ENCODE data around the gene PARD6G.
"Not testable (repeated sequence)": the region's sequence is repeated elsewhere in the genome, so short reads cannot be mapped to it uniquely, and the experiment has no call there.

PARD6G gene, protein sequence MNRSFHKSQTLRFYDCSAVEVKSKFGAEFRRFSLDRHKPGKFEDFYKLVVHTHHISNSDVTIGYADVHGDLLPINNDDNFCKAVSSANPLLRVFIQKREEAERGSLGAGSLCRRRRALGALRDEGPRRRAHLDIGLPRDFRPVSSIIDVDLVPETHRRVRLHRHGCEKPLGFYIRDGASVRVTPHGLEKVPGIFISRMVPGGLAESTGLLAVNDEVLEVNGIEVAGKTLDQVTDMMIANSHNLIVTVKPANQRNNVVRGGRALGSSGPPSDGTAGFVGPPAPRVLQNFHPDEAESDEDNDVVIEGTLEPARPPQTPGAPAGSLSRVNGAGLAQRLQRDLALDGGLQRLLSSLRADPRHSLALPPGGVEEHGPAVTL

GRCh38 chr18:80247393-80247841 is at the start of gene PARD6G:
Gene PARD6G, minus strand, starts transcription at chr18:80247514. Its CDS starts 166 bp downstream, at chr18:80247348.
- peak; percentile 32 for DNase-seq (ENCODE audit: low read depth)

- DNase-seq (ENCODE audit: low read depth): not testable (repeated sequence)
These were observed 15.1 kb upstream of the PARD6G start for GRCh38 chr18:80262241-80263033.

GRCh38 chr18:80259610-80260009 is 12.3 kb upstream of the PARD6G start:
- no peak for DNase-seq (ENCODE audit: low read depth)

DNA sequence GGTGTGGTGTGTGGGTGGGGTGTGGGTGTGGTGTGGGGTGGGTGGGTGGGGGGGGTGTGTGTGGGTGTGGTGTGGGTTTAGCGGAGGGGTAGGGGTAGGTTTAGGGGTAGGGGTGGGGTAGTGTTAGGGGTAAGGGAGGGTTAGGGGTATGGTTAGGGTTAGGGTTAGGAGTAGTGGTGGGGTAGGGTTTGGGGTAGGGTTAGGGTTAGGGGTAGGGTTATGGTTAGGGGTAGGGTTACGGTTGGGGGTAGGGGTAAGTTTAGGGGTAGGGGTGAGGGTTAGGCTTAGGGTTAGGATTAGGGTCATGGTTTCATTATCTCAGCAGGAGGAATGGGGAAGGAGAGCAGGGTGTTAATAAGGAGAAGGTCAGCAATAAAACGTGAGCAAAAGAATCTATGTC is 11.3 kb upstream of the PARD6G start:
- no peak for DNase-seq (ENCODE audit: low read depth)

- peak; percentile 32 for DNase-seq (ENCODE audit: low read depth)
These were observed 10.5 kb upstream of the PARD6G start for GRCh38 chr18:80257579-80258543.

GRCh38 chr18:80254971-80255500 is 7.7 kb upstream of the PARD6G start:
- no peak for DNase-seq (ENCODE audit: low read depth)

- DNase-seq (ENCODE audit: low read depth): no peak
These were observed 6.7 kb upstream of the PARD6G start for GRCh38 chr18:80253871-80254492.

GRCh38 chr18:80253236-80253635 is 5.9 kb upstream of the PARD6G start:
- DNase-seq (ENCODE audit: low read depth): no peak

GRCh38 chr18:80252136-80252535 is 4.8 kb upstream of the PARD6G start:
- no peak for DNase-seq (ENCODE audit: low read depth)

DNA sequence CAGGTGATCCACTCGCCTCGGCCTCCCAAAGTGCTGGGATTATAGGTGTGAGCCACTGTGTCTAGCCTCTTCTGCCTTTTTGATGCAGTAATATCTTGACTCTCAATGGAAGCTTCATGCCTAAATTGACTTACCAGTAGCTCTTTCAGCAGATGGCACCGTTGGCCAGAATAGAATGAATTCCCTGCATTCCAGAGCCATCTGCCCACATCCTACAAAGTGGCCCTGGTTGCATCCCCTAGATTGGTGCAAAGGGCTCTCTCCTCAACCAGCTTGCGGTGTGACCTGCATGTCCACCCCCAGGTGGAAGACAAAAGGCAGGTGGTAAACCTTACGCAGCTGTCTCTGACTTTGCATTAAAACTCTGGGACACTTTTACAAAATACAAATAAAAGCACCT is 4.4 kb upstream of the PARD6G start:
- no peak for DNase-seq (ENCODE audit: low read depth)

DNA sequence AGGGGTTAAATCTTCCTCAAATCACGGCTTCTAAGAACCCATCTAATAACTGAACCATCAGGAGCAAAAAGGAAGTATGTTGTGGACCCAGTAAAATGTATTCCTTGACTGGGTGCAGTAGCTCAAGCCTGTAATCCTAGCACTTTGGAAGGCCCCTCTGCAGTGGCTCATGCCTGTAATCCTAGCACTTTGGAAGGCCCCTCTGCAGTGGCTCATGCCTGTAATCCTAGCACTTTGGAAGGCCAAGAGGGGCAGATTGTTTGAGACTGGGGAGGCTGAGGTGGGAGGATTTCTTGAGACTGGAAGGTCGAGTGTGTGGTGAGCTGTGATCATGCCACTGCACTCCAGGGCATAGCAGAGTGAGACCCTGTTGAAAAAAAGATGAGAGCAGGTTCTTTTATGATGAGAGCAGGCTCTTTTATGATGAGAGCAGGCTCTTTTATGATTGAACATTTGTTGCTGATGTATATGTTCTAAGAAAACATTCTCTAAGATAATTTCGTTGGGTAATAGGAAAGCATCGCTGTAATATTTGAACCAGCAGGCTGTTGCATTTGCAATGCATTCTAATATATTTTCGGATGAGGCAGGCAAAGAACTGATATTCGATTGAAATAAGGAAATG is 3.5 kb upstream of the PARD6G start:
- no peak for DNase-seq (ENCODE audit: low read depth)

DNA sequence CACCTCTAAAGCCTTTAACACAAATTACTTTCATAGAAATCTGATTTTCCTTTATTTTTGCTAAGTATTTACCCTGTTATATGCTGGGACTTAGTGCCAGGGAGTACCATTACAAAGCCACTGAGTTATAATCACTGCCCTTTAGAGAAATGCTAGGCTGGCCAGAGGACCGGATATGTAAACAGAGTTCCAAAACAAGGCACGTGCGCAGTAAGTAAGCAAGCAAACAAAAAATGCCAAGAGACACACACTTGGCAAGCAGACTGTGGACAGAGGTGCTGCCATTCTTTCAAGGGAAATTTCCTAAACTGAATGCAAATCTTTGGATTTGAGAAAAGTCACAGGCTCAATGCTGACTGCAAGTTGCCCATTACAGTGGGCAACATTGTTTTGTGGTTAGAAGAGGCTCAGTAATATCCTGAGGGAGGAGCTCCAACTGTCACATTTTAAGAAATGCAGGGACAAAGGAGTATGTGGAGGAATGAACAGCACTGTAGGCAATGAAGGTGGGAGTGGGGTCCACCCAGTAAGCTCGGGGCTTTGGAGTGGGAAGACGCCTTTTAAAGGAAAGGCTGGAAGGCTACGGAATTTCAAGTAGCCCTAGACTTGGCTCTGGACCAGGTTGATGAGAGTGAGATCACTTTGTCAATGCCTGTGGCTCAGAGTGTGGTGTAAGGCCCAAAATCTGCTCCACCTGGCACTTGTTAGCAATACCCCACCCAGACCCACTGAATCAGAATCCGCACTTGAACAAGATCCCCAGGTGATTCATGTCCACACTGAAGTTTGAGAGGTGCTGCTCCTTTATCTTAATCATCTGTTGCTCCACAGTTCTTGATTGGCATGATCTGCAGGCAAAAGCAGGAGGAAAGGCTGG is 2.1 kb upstream of the PARD6G start:
- DNase-seq (ENCODE audit: low read depth): no peak

DNA sequence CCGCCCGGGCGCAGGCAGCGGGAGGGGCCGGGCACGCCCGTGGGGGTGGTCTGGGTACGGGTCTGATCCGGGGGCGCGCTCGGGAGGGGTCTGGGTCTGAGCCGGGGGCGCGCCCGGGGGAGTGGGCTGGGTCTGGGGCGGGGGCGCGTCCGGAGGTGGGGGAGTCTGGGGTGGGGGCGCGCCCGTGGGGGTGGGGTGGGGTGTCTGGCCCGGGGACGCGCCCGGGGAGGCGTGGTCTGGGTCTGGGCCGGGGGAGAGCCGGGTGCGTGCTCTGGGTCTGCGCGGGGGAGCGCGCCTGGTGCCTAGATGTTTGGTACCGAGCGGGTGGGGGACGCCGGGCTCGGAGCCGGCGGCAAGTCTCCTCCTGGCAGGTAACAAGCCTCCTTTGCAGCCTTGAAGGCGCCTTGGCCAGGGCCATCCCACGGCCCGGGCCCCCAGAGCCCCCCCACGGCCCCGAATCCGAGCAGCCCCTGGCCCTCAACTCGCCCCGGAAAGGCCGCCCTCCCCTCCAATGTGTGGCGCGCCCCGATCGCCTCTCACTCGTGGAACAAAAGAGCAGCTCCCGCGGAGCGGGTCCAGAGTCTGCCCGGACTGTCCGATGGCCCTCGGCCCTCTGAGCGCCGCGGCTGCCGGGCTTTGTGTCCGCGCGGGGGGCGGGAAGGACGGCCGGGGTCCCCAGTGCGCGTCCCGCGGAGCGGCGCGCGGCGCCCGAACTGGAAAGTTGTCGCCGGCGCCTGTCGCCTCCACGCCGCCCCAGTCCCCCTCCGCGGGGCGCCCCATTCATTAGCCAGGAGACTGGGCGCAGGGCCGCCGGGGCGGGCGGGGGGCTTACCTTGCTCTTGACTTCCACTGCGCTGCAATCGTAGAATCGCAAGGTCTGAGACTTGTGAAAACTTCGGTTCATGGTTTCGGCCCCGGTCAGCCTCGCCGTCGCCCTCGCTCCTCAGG is 595 bp downstream of the PARD6G start:
- no peak for DNase-seq (ENCODE audit: low read depth)

DNA sequence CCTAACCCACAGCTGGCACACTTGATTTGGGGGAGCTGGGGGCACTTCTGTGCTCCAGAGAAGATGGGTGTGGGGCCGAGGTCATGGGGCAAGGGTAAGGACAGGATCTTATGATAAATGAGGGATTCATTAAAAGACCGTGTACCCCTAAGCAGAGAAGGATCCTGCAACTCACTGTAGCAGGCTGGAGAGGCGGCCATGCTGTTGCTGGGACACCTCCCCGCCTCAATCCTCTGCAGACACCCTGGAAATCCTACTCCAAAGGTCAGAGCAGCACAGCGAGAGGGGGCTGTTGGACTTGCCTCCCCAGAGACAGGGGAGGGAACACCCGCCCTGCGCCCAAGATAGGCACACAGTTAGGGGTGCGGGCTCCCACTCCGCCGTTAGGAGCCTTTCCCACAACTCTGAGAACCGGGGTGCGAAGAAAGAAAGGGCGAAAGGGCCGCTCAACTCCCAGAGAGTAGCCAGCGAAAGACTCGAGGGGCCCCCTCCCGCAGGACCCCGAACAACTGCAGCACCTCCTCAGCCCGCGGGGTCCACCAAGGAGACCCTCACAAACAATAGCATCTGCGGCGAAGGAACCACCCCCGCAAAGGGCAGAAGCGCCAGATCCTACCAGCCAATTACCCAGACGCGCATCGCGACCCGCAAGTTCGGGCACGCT is 1.4 kb downstream of the PARD6G start:
- no peak for DNase-seq (ENCODE audit: low read depth)

DNA sequence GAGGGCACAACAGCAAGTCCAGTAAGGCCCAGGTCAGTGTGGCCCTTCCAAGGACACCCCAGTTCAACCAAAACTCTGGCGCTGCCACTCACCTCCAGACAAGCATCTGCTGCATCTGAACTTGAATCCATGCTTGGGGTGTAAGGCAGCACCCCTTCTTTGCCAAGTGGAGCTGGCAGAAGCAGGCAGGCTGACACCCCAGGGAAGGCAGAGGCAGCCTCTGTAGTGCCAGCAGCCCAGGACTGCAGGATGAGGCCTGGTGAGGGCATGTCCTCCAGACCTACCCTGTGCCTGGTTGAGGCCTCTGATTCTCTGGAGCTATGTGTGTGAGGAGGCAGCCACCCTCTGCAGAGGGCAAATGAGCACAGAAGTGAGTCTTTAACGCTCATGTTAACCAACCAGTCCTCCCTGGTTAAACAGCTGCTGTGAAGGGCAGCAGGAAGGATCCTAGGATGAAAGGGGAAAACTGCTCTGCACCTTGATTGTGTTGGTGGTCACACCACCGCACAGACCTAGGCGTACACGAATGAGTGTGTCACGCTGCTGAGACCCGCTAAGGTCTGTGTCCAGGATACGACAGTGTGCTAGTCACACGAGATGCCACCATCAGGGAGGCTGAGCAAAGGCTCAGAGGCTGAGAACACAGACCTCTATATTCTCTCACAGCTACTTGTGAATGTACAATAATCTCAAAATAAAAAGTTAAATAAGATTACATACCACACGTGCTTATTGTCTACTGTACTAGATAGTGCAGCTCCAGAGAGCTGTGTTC is 2.2 kb downstream of the PARD6G start:
- no peak for DNase-seq (ENCODE audit: low read depth)

DNA sequence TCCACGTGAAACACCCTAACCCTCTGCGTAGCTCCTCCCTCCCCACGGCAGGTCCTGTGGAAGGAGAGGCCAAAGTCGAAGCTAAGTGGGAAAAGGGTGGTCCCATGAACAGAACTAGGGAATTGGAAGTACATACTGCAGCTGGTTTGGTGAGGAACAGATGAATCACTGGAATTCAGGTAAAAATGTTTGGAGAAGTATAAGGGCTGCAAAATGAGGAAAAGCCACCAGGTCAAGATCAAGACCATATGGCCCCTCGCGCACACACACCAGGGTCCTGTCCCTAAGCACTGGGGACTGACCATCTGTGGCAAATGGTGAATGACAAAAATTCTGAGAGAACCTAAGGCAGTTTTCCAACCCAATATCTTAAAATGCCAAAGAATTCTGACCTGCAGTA is 3.1 kb downstream of the PARD6G start:
- DNase-seq (ENCODE audit: low read depth): no peak

- DNase-seq (ENCODE audit: low read depth): no peak
These were observed 4.1 kb downstream of the PARD6G start for GRCh38 chr18:80243204-80243603.
